Measurements from ENCODE around the gene LCTL.
A peak's percentile ranks its signal among the peaks of the same experiment; 100 is the strongest.
"Not testable (repeated sequence)": the region's sequence is repeated elsewhere in the genome, so short reads cannot be mapped to it uniquely, and the experiment has no call there.

The LCTL gene

DNA sequence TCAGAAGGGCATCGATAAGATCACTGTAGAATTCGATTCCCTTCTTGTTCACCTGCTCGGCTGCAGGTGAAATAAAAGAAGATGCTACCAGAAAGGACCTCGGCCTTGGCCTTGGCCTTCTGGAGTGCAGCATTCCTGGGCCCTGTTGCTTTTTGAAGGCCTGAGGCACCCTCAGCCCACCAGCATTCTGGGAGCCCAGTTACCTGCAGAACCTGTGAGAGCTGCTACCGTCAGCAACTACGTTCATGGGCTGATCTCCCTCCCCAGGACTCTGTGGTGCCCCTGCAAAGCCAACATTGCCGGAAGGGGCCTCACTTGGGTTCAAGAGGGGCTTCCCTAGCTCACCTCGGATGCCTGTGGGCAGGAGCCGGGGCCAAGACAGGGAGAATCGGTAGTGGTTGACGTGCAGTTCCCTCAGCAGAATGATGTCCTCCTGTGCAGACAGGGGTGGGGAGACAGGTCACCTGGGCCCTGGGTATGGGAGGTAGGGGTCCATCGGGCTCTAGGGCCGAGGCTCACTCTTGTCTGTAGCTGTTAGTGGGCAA is 2.2 kb downstream of the LCTL start:
- no peak for DNase-seq

DNA sequence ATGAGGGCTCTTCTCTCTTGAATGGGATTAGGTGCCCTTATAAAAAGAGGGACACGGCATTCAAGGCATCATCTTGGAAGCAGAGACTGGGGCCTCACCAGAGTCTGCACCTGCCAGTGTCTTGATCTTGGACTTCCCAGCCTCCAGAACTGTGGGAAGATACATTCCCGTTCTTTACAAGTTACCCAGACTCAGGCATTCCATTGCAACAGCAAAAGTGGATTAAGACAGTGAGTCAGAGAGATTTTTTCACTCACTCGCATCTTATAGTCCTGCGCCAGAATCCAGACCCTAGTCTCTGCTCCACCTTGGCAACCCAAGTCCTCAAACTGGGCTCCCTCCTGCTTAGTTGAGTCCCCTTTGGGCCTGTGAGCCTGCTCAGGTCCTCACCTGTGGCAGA is 2.7 kb downstream of the LCTL start:
- DNase-seq: no peak

GRCh38 chr15:66560856-66561525 is 4.8 kb downstream of the LCTL start:
- no peak for DNase-seq

GRCh38 chr15:66558271-66558670 is 7.5 kb downstream of the LCTL start:
- DNase-seq: no peak

GRCh38 chr15:66555685-66556084 is 10.1 kb downstream of the LCTL start:
- DNase-seq: no peak

DNA sequence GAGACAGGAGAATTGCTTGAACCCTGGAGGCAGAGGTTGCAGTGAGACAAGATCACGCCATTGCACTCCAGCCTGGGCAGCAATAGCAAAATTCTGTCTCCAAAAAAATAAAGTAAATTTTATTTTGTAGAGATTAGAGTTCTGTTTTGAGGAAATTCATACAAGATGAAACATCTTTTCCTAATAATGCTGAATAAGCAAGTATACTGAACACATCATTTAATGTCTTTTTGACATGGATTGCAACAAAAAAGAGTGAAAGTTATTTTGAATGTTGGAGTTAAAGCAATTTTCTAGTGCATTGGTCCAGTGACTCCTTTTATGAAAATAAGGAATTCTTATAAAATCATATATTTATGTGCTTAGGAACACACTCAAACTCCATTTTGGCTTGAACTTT is 20.5 kb downstream of the LCTL start:
- no peak for DNase-seq

GRCh38 chr15:66542896-66543295 is 22.9 kb downstream of the LCTL start:
- DNase-seq: no peak

- DNase-seq: no peak
These were observed 30.7 kb downstream of the LCTL start for GRCh38 chr15:66535056-66535455.

DNA sequence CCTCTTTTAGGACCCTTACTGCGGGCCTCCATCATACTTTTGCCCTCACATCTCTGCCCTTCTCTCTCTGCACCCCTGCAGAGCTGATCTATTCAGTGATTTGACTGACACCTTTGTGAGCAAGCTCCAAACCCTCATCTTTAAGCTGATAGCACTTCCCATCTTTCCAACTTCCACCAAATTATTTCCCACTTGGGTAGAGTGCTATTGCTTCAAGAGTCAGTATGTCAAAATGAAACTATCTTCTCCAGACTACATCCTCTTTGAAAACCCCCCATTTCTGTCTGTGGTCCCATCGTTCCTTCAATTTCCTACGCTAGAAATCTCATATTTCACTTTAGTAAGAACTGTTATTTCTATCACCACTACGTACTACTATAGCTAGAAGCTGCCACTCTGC is 41.0 kb downstream of the LCTL start:
- no peak for DNase-seq

DNA sequence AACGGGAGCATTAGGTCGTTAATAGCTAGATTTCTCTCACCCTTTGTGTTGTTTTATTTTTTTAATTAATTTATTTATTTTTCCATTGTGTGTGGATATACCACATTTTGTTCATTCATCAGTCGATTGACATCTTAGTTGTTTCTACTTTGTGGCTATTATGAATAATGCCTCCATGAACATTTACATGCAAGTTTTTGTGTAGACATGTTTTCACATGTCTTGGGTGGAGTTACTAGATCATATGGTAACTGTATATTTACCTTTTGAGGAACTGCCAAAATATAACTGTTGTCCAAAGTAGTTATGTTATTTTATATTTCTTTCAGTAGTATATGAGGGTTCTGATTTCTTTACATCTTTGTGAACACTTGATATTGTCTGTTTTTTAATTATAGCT is 41.9 kb downstream of the LCTL start:
- no peak for DNase-seq

DNA sequence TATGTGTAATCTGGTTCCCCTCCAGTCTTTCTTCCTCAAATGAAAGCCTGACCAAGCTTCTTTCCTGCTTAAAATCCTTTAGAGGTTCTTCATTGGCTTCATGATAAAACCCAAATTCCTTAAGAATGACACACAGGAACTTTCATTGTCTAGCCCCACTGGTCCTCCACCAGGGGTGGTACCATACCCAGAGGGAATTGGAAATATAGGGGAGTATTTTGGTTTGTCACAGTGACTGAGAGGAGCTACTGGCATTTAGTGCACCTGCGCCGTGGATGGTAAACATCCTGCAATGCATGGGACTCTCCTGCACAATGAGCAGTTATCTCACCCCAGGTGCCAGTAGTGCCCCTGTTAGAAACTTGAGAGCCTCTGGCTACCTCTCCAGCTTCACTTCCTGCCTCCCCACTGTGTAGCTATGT is 49.9 kb downstream of the LCTL start:
- DNase-seq: no peak

- no peak for DNase-seq
These were observed 51.2 kb downstream of the LCTL start for GRCh38 chr15:66514586-66514985.

GRCh38 chr15:66508293-66508883 is 57.4 kb downstream of the LCTL start:
- no peak for DNase-seq

- DNase-seq: no peak
These were observed 60.0 kb downstream of the LCTL start for GRCh38 chr15:66505818-66506217.

DNA sequence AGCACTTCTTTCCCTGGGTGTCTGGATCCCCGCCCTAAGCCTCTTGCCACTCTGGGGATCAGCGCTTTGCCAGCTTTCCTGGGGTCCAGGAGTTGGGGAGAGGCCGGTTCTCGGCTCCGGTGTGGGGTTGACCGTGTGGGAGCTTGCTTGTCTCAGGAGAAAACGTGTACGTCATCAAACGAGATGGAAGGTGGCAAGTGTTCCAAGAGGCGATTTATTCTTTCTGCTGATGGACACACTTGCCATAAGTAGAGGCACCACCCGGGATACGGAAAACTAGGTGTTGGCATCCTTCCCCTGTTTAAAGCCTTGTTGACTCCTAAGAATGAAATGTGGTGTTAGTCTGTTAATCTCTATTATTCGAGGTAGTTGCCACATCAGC is 60.4 kb downstream of the LCTL start:
- DNase-seq: peak; percentile 30

DNA sequence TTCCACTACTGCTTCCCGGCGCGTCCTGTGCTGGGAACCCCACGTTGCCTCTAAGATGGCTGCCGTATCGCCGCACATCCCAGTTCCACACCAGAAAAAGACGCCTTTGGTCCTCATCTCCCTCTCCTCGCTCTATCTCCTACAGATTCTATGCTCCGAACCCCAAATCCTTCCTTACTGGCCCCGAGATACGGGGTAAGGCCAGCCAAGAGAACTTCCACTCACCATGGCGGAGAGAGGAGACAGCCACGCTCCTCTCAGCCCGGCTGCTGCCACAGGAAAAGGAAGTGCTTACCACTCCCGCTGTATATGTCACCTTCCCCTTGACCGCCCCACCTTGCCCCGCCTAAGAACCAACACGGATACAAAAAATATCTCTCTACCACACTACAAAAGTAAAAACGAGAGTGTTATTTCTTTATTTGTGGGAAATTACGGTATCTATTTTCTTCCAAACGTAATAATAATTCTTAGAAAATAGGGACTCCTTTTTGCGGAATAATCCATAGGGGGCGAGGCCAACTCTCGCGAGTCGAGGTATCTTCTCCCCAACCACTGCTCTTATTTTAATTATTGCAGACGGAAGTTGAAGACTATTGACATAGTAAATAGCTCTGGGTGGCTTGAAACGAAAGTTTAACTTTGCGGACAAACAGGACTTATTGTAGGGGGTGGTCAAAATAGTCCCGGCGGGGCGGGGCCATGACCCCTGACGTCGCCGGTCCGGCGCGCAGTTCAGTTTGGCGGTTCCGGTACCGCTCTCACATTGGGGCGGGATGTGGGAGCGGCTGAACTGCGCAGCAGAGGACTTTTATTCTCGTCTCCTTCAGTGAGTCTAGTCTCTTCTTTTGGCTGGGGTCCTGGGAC is 61.0 kb downstream of the LCTL start, which contains the start of the genes RPL4 and ZWILCH:
Gene RPL4, minus strand, starts transcription at position 293 of the 867 bp plus-strand sequence. Its CDS starts 65 bp downstream, at position 228.
Gene ZWILCH, plus strand, starts transcription at position 764 of the 867 bp plus-strand sequence. Its CDS starts 13 bp downstream, at position 777.
- peak; percentile 65 for DNase-seq

- DNase-seq: no peak
These were observed 61.8 kb downstream of the LCTL start for GRCh38 chr15:66503780-66504562.

DNA sequence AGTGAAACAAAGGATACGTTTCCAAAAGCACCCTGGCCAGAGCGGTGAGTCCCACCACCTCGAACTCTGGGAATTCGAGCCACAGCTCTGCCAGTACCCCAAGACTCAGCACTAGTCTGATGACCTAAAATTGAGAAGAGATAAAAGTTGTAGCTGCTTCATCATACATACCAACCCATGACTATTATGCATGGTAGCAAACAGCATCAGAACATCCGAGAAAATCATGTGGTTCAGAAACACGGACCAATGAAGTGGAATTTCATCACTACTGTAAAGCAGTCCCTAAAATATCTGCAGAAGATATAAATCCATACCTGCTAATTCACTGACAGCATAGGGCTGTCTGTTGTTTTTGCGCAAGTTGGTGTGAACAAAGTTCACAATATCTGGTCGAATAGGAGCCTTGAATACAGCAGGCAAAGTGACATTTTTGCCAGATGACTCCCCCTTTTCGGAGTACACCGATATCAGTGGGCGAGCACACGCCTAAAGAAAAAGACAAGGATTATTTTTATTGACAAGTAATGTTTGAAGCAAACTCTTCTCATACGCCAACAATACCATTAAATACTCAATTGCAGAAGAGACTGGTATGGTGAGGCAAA is 62.7 kb downstream of the LCTL start:
- not testable (repeated sequence) for DNase-seq

DNA sequence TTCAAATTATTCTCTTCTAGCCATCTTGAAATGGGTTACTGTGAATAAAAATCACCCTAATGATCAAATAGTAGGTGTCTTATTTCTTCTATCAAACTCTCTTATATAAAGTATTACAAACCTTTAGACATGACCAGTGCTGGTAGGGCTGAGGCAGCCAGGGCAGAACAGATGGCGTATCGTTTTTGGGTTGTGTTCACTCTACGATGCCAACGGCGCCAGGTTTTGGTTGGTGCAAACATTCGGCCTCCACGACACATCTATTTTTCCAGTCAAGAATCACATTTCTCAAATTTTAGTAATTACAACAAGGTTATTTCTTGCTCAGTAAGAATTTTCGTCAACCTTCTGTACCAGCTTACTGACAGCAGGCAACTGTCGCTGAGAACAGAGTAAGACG is 63.3 kb downstream of the LCTL start:
- no peak for DNase-seq

DNA sequence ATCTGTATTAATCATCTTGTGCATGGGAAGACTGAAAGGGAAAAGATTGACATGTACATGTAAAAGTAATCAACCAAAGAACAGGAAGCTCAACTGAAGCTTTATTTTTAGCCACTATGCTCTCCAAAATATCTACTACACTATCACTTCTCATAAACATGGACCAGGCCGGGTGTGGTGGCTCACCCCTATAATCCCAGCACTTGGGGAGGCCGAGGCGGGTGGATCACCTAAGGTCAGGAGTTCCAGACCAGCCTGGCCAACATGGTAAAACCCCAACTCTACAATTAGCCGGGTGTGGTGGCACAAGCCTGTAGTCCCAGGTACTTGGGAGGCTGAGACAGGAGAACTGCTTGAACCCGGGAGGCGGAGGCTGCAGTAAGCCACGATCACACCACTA is 65.5 kb downstream of the LCTL start:
- DNase-seq: not testable (repeated sequence)

DNA sequence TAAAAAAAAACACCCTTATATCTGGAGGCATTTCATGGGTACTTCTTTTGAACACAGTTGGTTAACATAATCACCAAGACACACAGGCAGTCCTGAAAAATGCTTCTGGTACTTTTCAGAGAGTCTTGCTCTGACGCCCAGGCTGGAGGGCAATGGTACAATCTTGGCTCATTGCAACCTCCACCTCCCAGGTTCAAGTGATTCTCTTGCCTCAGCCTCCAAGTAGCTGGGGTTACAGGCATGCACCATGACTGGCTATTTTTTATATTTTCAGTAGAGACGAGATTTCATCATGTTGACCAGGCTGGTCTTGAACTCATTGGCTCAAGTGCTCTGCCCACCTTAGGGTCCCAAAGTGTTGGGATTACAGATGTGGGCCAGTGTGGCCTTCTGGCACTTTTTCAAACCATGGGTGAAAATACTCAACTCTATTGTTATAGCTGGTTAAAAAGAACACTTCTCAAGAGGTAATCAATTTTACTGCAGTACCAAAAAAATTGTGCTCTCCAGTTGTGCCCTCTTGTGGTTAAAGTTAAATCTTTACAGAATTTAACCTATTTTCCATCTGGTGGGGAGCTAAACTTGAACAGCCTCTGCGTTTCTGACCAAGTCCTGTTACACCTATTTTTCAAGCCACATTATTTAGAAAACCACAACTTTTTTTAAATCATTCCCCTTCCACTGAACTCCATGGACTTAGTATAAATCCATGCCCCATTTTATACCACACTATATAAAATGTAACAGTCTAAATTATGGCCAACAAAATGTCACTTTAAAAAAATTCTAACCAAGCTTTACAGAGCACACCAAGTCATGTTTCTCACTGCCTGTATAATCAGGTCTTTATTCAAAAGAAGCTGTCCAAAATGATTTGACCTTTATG is 67.1 kb downstream of the LCTL start:
- no peak for DNase-seq

Measured in NCI-H1092 treated with DMSO at 0.1 percent for 48 hours (cell line).